RKO (cell line): ENCODE data around the gene CASP8.
"Not testable (repeated sequence)": the region's sequence is repeated elsewhere in the genome, so short reads cannot be mapped to it uniquely, and the experiment has no call there.

Experiments
- DNase-seq: peaks from one replicate; pipeline ENCODE4 v3.0.0-alpha.2; 2016; ENCODE audit warnings: low spot score

The CASP8 gene

GRCh38 chr2:201260302-201260800 is at the start of gene CASP8:
Gene CASP8, plus strand, starts transcription at chr2:201260536. Its CDS starts 5,951 bp downstream, at chr2:201266487.
- peak; percentile 58 for DNase-seq

- DNase-seq = no peak
Observed at GRCh38 chr2:201215963-201216362, 44.4 kb upstream of the CASP8 start.

DNA sequence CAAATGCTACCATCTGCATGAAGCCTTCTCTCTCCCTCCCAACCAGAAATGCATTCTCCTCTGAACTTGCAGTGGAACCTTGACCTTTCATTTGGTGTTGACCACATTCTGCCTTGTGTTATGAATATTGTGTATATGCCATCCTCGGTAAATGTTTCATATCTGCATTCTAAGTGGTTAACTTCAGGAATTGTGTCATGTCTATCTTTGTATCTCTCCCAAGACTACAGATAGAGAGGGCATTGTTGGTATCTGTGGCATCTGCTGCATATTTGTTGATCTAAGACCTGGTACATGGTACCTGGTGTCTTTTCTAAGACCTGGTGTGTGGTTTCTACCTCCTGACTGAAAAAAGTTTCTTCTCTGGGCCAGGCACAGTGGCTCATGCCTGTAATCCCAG is 43.4 kb upstream of the CASP8 start:
- no peak for DNase-seq

GRCh38 chr2:201218780-201219179 is 41.6 kb upstream of the CASP8 start:
- DNase-seq = peak; percentile 64

- DNase-seq = no peak
Observed at GRCh38 chr2:201219328-201220096, 40.8 kb upstream of the CASP8 start.

GRCh38 chr2:201220102-201220570 is 40.2 kb upstream of the CASP8 start:
- no peak for DNase-seq

DNA sequence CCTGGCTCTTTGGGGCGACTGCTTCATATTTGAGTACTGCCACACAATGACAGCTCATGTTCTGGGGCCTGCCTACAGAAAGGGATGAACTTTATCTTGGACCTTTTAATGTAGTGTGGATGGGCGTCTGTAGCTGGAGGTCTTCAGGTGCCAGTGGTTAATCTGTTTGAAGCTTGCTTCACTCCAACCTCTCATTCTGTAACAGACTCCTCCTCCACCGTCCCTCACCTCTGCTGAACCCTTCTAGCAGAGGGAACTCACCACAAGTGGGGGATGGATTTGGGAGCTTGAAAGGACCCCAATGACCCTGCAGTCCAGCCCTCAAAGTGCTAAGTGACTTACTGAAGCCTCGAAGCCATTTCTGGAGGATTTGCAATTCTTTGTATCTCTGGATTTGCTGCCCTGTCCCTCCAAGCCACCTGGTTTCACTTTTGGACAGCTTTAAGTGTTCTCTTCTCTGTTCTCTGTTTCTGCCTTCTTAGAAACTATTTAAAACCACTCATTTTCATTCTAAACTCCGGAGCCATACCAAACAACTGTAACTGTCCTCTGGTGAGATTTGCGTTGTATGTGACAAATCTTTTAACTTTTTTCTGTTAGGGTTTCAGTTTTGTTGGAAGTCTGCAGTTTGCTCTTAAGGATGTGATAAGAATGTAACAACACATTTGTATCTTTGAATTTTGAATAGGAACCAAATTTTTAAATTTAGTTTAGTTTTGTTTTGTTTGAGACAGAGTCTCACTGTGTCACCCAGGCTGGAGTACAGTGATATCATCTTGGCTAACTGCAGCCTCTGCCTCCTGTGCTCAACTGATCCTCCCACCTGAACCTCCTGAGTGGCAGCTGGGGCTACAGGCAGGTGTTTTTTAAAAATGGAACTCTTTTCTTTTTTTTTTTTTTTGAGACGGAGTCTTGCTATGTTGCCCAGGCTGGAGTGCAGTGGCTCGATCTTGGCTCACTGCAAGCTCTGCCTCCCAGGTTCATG is 37.0 kb upstream of the CASP8 start:
- DNase-seq = no peak

DNA sequence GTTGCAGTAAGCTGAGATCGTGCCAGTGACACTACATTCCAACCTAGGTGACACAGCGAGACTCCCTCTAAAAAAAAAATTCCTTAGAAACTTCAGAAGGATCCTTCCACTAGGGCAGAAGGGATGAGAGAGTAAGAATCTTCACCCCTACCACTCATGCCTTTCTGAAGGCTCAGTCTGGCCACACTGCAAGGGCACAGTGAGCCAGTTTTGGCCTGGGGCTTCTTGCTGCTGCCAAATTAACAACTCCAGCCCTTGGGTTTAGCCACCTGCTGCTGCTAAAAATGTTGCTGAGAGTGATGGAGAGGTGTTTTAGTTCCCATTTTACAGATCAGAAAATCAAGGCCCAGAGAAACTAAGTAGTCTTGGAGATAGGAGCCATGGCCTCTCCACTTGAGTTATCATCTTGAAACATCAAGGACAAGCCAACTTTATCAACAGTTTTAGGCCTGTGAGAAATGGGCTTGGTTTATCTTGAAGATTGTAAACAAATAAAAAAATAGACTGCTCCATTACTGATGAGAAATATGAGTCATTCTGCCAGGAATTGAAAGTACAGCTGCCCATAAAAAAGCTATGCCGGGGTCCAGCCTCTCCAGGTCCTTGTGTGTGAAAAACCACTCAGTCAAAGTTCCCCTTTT is 31.9 kb upstream of the CASP8 start:
- no peak for DNase-seq

DNA sequence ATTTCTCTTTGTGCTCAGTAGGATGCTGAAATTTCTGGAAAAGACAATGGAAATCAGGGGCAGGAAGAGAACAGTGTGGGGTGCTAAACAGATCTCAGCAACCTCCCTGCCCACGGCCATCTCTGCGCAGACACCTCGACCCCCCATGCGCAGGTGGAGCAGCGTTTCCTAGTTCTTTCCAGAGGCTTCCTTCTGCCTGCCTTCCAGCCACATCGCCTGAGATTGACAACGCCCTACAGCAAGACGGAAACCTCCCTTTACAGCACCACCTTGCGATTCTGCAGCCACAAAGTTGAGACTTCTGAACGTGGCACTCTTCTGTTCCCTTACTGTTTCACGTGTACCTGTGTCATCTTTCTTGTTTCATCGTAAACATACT is 31.4 kb upstream of the CASP8 start:
- no peak for DNase-seq

- peak; percentile 98 for DNase-seq
Observed at GRCh38 chr2:201231781-201232466, 28.4 kb upstream of the CASP8 start.

DNA sequence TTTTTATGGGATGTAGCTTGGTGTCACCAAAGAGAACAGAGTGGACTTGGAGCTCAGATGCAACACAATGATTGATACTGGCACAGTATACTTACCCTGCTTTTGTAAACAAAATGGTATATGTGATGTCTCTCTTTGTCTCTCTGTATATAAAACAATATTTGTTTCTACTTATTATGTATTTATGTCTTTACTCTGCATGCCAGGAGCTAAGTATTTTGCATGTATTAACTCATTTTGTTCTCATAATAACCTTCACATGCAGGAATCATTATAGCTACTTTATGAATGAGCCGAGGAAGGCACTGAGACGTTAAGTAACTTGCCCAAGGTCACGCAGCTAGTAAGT is 27.9 kb upstream of the CASP8 start:
- no peak for DNase-seq

DNA sequence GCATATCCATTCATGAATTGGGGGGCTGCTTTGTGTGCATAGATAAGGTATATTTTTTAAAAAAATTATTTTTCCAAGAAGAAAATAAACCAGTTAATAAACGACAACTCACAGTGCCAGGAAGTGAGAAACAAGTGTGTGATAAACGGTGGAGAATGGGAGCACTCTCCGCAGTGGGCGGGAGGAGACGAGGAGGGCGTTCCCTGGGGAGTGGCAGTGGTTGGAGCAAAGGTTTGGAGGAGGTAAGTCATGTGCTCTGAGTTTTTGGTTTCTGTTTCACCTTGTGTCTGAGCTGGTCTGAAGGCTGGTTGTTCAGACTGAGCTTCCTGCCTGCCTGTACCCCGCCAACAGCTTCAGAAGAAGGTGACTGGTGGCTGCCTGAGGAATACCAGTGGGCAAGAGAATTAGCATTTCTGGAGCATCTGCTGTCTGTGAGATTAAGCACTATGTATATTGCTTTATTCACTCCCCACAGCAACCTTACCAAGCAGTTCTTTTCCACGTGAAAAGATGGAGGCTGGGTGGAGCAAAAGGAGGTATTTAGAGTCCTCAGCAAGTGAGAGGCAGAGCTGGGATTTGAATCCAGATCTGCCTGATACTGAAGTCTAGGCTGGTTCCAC is 27.0 kb upstream of the CASP8 start:
- DNase-seq = peak; percentile 97

GRCh38 chr2:201233812-201234662 is 26.3 kb upstream of the CASP8 start:
- DNase-seq = peak; percentile 59

DNA sequence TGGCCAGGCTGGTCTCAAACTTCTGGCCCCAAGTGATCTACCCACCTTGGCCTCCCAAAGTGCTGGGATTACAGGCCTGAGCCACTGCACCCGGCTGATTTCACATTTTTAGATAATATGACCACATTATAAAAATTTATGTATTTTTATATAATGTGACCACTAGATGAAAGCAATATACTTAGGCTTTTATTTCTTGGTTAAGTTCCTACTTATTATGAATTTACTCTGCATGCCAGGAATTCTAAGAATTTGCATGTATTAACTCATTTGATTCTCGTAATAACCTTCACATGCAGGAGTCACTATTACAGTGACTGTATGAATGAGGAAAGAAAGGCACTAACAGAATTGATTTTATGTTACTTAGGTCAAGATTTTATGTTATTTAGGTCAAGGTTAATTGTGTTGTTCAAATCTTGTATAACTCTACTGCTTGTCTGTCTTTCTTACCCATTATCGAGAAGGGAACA is 25.6 kb upstream of the CASP8 start:
- DNase-seq = peak; percentile 76

- DNase-seq = peak; percentile 88
Observed at GRCh38 chr2:201235860-201236811, 24.2 kb upstream of the CASP8 start.

DNA sequence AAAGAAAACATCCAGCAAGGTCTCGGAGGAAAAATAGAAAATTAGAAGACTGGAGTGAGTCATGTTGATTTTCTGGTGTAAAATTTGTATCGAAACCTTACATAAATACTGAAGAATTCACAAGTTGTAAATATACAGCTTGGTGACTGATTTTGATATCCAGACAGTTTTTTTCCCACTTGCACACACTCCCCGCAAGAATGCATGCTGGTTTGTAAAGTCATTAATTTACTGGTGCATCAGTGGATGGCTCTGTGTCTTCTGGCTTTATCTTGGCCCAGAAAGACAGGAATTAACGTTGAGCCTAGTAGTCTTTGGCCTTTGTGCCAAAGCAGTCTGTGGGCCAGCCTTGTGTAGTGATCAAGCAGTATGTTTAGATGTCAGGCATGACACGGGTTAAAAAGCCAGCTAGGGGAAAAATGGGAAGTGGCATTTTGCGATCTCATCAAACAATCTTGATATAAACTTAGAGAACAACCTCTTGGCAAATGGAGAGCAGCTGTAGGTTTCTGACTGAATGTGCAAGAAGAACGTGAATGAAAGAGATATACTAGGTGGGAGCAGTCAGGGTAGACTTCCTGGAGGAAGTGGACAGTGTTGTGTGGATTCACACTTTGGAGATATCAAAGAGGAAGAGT is 22.7 kb upstream of the CASP8 start:
- DNase-seq = no peak

DNA sequence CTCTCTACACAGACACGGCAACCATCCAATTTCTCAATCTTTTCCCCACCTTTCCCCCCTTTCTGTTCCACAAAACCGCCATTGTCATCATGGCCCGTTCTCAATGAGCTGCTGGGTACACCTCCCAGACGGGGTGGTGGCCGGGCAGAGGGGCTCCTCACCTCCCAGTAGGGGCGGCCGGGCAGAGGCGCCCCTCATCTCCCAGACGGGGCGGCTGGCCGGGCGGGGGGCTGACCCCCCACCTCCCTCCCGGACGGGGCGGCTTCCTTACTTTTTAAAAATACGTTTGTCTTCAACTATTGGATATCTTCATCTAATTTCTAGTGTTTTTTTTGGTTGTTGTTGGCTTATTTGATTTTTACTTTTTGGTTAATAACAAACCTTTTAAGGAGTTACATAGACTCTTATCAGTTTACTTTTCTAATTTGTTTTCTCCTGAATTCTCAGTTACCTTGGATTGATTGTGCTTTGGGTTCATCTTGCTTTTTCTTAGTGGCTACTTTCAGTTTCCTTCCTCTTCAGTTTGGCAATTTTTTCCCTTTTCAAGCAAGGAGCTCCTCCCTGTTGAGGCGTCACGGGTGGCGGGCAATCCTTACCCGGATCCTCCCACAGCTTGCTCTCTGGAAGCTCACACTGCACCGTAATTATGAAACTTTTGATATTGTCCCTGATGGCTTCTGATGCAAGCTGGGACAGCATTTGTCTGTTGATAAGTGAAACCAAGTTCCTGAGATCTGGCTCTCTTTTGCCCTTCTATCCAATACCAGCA is 21.0 kb upstream of the CASP8 start:
- DNase-seq = not testable (repeated sequence)
